ENCODE measurements around the gene ZNF236. TPM values are rescaled to one million over a fixed set of nuclear protein-coding genes. Genes with fewer than 3 reads are reported as not detected.

ZNF236 gene
- total RNA-seq, 1 donor from 2014 or later: 9.7 TPM

DNA sequence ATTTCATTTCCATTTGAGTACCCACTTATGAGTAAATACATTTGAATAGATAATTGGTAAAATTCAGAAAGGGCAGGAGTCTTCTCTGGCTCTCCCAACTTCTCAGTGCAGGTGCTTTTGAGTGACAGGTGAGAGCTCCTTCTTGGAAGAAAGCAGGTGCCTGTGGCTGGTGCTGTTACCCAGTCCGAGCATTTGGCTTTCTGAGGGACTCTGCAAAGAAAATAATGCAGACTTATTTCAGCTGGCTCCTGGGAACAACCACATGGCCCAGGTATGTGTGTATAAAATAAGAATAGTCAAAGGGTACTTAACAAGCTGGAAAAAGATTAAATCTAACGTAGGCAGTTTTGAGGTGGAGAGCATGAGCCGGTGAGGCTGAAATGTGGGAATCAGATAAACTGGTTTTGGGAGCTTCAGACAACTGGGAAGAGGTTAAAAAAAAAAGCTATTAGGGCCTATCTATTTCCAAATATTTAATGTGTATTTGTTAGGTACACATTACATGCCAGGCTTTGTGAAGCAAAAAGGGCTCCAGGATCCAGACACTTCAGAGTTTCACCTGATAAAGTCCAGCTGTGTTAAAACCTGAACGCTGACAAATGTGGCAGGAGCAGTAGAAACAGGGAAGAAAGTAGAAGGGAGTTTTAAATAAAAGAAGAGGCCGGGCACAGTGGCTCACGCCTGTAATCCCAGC, 20.6 kb downstream of the ZNF236 start:
- H3K27me3 ChIP-seq: no peaks in the 10 kb centered on the region
- intact Hi-C loops (cut with DNase I): no loop called here
- no peaks in the 10 kb centered on the region for H3K36me3 ChIP-seq
- TF ChIP-seq, protein P1, sequence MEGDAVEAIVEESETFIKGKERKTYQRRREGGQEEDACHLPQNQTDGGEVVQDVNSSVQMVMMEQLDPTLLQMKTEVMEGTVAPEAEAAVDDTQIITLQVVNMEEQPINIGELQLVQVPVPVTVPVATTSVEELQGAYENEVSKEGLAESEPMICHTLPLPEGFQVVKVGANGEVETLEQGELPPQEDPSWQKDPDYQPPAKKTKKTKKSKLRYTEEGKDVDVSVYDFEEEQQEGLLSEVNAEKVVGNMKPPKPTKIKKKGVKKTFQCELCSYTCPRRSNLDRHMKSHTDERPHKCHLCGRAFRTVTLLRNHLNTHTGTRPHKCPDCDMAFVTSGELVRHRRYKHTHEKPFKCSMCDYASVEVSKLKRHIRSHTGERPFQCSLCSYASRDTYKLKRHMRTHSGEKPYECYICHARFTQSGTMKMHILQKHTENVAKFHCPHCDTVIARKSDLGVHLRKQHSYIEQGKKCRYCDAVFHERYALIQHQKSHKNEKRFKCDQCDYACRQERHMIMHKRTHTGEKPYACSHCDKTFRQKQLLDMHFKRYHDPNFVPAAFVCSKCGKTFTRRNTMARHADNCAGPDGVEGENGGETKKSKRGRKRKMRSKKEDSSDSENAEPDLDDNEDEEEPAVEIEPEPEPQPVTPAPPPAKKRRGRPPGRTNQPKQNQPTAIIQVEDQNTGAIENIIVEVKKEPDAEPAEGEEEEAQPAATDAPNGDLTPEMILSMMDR (IDR thresholded peaks at IDR 0.05): no peak
- peaks cover 0 to 4% of the 10 kb centered on the region in 2 donors for H3K4me1 ChIP-seq
- H3K4me3 ChIP-seq: no peak overlapping the region
- H3K9me3 ChIP-seq: no peaks in the 10 kb centered on the region
- no peak overlapping the region for H3K27ac ChIP-seq
- no peak for DNase-seq (ENCODE audit: low spot score in 2 of 2)

DNA sequence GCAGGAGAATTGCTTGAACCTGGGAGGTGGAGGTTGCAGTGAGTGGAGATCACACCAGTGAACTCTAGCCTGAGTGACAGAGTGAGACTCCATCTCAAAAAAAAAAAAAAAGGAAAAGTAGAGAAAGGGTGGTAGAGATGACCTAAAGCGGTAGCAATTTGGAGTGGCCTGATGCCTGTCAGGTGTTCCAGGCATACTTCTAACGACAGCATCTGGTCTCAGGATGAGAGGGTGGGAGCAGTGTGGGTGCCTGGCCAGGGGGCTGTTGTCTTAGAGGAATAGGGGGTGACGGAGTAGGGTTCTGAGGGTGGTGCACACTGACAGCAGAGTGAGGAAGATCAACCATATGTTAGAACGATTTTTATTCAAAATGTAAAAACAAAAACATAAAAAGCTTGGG, 21.8 kb downstream of the ZNF236 start:
- Histone ChIP-seq H3K9me3 (no peaks in the 10 kb centered on the region), H3K4me1 (no peaks in the 10 kb centered on the region), H3K27me3 (no peaks in the 10 kb centered on the region), H3K36me3 (no peaks in the 10 kb centered on the region), H3K27ac (no peak overlapping the region), H3K4me3 (no peak overlapping the region)
- TF ChIP-seq, protein P1 (IDR thresholded peaks at IDR 0.05): no peak
- intact Hi-C loops (cut with DNase I): no loop called here
- no peak for DNase-seq (ENCODE audit: low spot score in 2 of 2)

DNA sequence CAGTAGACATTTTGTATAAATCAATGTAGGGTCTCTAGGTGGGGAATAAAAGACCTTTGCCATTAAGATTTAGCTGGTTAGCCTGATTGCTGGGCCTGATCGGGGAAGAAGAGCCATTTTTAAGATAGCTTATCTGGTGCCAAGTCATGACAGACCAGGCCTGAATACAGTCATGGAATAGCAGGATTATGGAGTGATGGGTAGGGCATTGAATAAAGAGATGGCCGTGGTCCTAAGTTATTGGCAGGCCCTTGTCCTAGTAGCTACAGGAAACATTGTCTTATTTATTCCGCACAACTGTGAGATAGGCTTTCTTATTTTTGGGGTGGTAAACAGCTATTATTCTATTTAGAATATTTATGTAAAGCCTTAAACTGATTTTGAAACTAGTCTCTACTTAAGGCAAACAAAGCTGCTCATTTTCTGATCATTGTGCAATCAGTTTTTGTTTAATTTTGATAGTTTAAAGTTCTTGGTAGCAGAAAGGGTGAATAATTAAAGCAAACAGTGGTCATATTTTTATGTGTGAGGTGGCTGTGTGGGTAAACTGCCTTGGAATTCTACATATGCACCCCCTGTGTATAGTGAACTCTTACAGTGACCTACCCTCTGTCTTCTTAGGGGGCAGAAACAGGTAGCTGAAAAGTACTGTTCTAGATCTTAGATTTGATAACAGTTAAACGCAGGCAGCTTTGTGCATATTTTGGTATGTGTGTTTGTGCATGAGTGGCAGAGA, 22.6 kb downstream of the ZNF236 start:
- no peak overlapping the region for H3K27ac ChIP-seq
- TF ChIP-seq, protein P1 (IDR thresholded peaks at IDR 0.05): no peak
- no peak for DNase-seq (ENCODE audit: low spot score in 2 of 2)

DNA sequence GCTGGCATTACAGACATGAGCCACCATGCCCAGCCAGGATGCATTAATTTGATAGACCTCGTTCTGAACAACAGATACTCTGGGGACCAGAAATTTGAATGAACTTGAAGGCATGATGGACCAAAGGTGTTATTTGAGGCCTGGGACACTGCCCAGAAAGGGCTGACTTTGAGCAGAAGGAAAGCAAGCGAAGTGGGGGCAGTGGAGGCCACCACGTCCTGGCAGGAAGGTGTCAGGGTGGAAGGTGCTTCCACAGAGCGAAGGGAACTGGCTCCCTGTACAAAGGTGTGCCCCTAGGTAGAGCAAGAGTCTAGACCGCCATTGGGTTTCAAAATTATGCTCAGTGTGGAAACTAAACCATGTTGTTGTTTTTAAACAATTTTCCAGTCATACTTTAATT, 23.9 kb downstream of the ZNF236 start:
- Histone ChIP-seq H3K4me3 (no peak overlapping the region), H3K27me3 (no peaks in the 10 kb centered on the region), H3K27ac (no peak overlapping the region), H3K4me1 (no peaks in the 10 kb centered on the region), H3K36me3 (no peaks in the 10 kb centered on the region), H3K9me3 (no peaks in the 10 kb centered on the region)
- intact Hi-C loops (cut with DNase I): no loop called here
- TF ChIP-seq, protein P1 (IDR thresholded peaks at IDR 0.05): no peak
- no peak for DNase-seq (ENCODE audit: low spot score in 2 of 2)

More for the DNA sequence above, 22.6 kb downstream of the ZNF236 start:
- intact Hi-C loops (cut with DNase I): no loop called here
- Histone ChIP-seq H3K36me3 (no peaks in the 10 kb centered on the region), H3K9me3 (no peaks in the 10 kb centered on the region), H3K4me3 (no peak overlapping the region), H3K27me3 (no peaks in the 10 kb centered on the region), H3K4me1 (no peaks in the 10 kb centered on the region)

DNA sequence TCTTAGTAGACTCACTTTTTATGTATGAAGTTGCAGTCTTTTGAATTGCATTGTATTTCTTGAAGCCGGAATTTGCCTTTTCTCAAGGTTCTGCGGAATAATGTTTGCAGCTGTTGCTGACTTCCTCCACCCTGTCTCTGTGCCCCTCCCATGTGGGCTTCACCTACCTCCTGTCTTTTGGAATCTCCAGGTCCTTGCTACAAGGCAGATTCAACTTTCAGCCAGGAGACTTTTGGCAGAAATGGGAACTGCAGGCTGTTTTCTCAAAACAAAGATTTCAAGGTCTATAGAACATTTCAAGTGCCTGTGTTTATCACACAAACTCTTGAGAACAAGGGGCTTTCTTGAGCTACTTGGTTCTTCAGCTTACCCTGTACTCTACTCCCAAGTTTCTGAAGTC, 25.6 kb downstream of the ZNF236 start:
- H3K36me3 ChIP-seq: peaks cover 0 to 8% of the 10 kb centered on the region in 2 donors
- no peak overlapping the region for H3K4me3 ChIP-seq
- H3K4me1 ChIP-seq: no peaks in the 10 kb centered on the region
- TF ChIP-seq, protein P1 (IDR thresholded peaks at IDR 0.05): no peak
- DNase-seq (ENCODE audit: low spot score in 2 of 2): no peak
- no peaks in the 10 kb centered on the region for H3K27me3 ChIP-seq
- intact Hi-C loops (cut with DNase I): no loop called here
- no peaks in the 10 kb centered on the region for H3K9me3 ChIP-seq
- H3K27ac ChIP-seq: no peak overlapping the region

All from ascending aorta (tissue), 2 donors.